Measurements from ENCODE around the gene ADAMTS7. TPM values are rescaled to one million over a fixed set of nuclear protein-coding genes. Genes with fewer than 3 reads are reported as not detected.

ADAMTS7 gene
- total RNA-seq, 1 donor from 2014 or later, result 9.1 TPM

DNA sequence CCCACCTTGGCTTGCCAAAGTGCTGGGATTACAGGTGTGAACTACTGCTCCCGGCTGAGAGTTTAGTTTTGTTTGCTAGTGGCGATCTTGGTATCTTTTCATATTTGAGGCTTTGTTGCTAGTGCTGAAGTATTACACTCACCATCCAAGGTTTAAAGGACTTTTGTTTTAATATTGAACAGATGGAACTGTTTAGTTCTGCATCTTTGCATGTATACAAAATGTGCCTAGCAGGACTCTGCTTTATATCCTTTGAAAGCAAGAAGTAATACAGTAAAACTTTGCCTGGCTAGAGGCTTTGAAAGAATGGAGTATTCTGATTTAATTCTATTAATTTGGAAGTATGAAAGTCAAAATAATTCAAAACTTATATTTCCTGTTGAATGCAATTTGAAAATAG, 92.4 kb downstream of the ADAMTS7 start:
- H3K9me3 ChIP-seq, result no peaks in the 10 kb centered on the region
- no peaks in the 10 kb centered on the region for H3K4me1 ChIP-seq
- no peak overlapping the region for H3K4me3 ChIP-seq
- TF ChIP-seq, protein P1, sequence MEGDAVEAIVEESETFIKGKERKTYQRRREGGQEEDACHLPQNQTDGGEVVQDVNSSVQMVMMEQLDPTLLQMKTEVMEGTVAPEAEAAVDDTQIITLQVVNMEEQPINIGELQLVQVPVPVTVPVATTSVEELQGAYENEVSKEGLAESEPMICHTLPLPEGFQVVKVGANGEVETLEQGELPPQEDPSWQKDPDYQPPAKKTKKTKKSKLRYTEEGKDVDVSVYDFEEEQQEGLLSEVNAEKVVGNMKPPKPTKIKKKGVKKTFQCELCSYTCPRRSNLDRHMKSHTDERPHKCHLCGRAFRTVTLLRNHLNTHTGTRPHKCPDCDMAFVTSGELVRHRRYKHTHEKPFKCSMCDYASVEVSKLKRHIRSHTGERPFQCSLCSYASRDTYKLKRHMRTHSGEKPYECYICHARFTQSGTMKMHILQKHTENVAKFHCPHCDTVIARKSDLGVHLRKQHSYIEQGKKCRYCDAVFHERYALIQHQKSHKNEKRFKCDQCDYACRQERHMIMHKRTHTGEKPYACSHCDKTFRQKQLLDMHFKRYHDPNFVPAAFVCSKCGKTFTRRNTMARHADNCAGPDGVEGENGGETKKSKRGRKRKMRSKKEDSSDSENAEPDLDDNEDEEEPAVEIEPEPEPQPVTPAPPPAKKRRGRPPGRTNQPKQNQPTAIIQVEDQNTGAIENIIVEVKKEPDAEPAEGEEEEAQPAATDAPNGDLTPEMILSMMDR (IDR thresholded peaks at IDR 0.05), result no peak
- H3K27me3 ChIP-seq, result peaks cover 5% of the 10 kb centered on the region
- DNase-seq (no peak), ATAC-seq (no peak)
- H3K36me3 ChIP-seq, result no peaks in the 10 kb centered on the region
- intact Hi-C loops (cut with DNase I), result no loop called here
- H3K27ac ChIP-seq, result no peak overlapping the region

GRCh38 chr15:78717956-78718656, 93.2 kb downstream of the ADAMTS7 start:
- ATAC-seq, result no peak
- DNase-seq, result no peak
- intact Hi-C loops (cut with DNase I), result no loop called here
- H3K4me3 ChIP-seq, result no peak overlapping the region
- no peaks in the 10 kb centered on the region for H3K4me1 ChIP-seq
- H3K27ac ChIP-seq, result no peak overlapping the region
- TF ChIP-seq, protein P1 (IDR thresholded peaks at IDR 0.05), result no peak
- peaks cover 5% of the 10 kb centered on the region for H3K27me3 ChIP-seq
- H3K9me3 ChIP-seq, result no peaks in the 10 kb centered on the region
- H3K36me3 ChIP-seq, result no peaks in the 10 kb centered on the region

DNA sequence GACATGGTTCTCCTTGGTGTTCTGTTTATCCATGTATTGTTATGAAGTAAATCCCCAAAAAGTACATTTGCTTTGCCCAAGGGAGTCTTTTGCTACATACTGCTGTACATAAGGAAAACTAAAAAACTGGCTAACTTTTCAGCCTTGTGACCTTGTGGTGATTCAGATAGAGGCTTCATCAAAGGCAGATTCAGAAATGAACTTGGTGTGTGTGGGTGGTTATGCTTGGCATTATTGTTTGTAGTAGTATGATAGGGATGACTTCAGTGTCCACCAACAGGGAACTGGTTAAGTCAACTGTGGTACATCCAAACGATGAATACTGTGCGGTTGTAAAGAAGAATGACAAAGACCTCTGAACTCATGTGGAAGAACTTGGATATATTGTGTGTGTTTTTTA, 94.6 kb downstream of the ADAMTS7 start:
- intact Hi-C loops (cut with DNase I), result no loop called here
- DNase-seq, result no peak

DNA sequence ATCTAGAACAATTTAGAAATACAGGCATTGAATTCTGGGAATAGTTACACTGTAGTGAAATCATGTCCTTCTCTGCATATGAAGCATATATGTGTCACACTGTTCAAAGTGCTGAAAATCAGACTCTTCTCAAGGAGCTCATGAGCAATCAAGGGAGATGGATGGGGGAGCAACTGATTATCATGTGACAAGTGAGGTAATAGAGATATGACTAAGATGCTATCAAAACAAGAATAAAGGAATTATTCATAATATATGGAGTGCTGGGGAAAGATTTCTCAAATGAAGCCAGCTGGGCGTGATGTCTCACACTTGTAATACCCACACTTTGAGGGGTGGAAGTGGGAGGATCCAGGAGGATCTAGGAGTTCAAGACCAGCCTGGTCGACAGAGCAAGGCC, 95.3 kb downstream of the ADAMTS7 start:
- Histone ChIP-seq H3K4me1 (no peaks in the 10 kb centered on the region), H3K36me3 (no peaks in the 10 kb centered on the region), H3K27ac (no peak overlapping the region), H3K27me3 (peaks cover 5% of the 10 kb centered on the region), H3K9me3 (no peaks in the 10 kb centered on the region), H3K4me3 (no peak overlapping the region)
- DNase-seq (no peak), ATAC-seq (no peak)
- TF ChIP-seq, protein P1 (IDR thresholded peaks at IDR 0.05), result no peak
- intact Hi-C loops (cut with DNase I), result no loop called here

More for the DNA sequence above, 94.6 kb downstream of the ADAMTS7 start:
- H3K4me1 ChIP-seq, result no peaks in the 10 kb centered on the region
- H3K27me3 ChIP-seq, result peaks cover 5% of the 10 kb centered on the region
- TF ChIP-seq, protein P1 (IDR thresholded peaks at IDR 0.05), result no peak
- H3K36me3 ChIP-seq, result no peaks in the 10 kb centered on the region
- ATAC-seq, result no peak
- no peak overlapping the region for H3K4me3 ChIP-seq
- no peaks in the 10 kb centered on the region for H3K9me3 ChIP-seq
- H3K27ac ChIP-seq, result no peak overlapping the region

DNA sequence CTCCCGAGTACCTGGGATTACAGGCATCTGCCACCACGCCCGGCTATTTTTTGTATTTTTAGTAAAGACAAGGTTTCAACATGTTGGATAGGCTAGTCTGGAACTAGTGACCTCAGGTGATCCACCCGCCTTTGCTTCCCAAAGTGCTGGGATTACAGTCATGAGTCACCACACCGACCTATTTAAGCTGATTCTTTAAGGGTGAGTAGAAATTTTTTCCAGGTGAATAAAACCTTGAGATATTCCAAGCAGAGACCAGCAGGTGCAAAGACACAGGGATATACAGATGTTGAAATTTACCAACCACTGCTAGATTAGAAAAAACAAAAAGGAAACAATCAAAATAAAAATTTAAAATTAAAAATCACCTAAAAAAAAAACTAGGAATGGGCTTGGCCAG, 95.8 kb downstream of the ADAMTS7 start:
- Histone ChIP-seq H3K27ac (no peak overlapping the region), H3K36me3 (no peaks in the 10 kb centered on the region), H3K27me3 (peaks cover 5% of the 10 kb centered on the region), H3K4me1 (no peaks in the 10 kb centered on the region), H3K9me3 (no peaks in the 10 kb centered on the region), H3K4me3 (no peak overlapping the region)
- DNase-seq (no peak), ATAC-seq (no peak)
- intact Hi-C loops (cut with DNase I), result no loop called here
- TF ChIP-seq, protein P1 (IDR thresholded peaks at IDR 0.05), result no peak

DNA sequence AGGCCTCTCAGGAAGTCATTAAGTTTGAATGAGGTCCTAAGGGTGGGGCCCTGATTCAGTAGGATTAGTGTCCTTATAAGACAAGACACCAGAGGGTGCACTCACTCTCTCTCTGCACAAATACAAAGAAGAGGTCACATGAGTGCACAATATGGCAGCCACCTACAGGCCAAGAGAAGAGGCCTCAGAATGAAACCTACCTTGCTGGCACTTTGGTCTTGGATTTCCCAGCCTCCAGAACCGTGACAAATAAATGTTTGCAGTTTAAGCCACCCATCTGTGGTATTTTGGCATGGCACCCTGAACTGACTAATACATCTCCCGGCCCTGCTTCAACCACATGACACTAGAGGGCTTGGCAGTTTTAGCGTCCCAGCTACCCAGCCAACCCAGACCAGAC, 96.4 kb downstream of the ADAMTS7 start:
- H3K9me3 ChIP-seq, result no peaks in the 10 kb centered on the region
- intact Hi-C loops (cut with DNase I), result no loop called here
- DNase-seq (no peak), ATAC-seq (peak; percentile 49)
- TF ChIP-seq, protein P1 (IDR thresholded peaks at IDR 0.05), result no peak
- no peak overlapping the region for H3K4me3 ChIP-seq
- H3K4me1 ChIP-seq, result no peaks in the 10 kb centered on the region
- peaks cover 5% of the 10 kb centered on the region for H3K27me3 ChIP-seq
- H3K27ac ChIP-seq, result no peak overlapping the region
- no peaks in the 10 kb centered on the region for H3K36me3 ChIP-seq

Measured in upper lobe of right lung (tissue), 1 donor.